COLO668 (cell line): ENCODE measurements around the gene TMEM45B.
A peak's percentile ranks its signal among the peaks of the same experiment; 100 is the strongest.
"Not testable (repeated sequence)": the region's sequence is repeated elsewhere in the genome, so short reads cannot be mapped to it uniquely, and the experiment has no call there.

Source experiments
- DNase-seq: peaks from one replicate; lab custom pipeline; 2025; ENCODE audit not compliant: unreplicated experiment; lab: John Stamatoyannopoulos, UW

Gene TMEM45B

GRCh38 chr11:129815596-129816461 lies at the start of gene TMEM45B:
Gene TMEM45B (plus strand): TSS chr11:129815848. CDS start chr11:129852483, 36,635 bp downstream.
- peak; percentile 88 for DNase-seq

DNA sequence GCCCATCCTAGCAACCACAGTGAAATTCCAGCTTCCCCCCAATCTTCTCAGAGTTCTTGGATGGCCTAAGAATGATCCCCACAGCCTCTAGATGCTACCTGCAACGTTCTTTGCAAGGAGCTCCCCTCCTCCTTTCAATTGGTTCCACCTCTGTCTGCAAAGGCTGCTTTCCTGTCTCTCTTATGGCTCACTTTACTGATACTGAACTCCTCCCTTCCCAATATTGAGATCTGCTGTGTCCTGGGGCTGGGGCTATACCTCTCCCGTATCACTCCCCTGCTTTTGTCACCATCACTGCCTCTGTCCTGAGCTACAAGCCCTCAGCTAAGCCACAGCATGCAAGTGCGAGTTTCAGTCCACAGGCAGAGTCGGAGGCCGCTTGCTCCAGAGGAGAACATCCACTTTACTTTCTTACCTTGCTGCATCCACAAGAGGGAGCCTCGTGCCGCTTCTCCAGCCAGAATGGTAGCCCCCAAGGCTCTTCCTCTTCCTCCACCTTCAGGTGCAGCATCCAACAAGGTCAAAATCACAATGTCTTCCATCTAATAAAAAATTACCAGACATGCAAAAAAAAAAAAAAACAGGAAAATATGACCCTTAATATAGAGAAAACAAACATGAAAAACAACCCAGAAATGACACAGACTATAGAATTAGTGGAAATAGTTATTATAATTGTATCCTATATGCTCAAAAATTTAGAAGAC lies 48.6 kb upstream of the TMEM45B start:
- peak; percentile 38 for DNase-seq

DNA sequence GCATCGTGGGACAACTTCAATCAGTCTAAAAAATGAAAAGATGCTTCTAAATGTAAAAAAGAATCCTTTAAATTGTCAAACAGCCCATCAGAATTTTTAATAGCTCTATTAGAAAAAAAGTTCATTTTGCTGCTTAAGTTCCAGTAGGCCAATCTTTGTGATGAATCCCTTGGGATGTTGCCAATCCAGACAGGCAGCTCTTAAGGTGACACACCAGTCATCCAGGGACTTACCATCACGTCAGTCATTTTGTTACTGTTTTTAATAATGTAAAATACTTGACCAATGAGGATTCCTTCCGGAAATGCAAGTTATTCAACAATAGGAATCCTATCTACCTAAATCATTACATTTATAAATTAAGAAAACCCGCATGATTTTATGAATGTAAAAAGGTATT lies 47.8 kb upstream of the TMEM45B start:
- no peak for DNase-seq

GRCh38 chr11:129768356-129768755 lies 47.3 kb upstream of the TMEM45B start:
- DNase-seq = no peak

DNA sequence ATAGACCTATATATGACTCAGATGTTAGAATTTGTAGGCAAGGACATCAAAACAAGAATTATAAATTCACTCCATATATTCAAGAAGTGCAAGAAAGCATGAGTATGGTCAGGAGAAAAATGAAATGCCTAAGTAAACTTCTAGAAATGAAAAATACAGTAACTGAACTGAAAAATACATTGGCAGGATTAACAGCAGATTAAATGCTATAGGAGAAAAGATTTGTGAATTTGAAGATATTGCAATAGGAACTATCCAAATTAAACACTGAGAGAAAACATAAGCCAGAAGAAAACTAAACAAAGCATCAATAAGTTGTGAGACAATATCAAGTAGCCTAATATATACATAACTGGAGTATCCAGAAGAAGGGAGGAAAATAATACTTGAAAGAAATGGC lies 46.6 kb upstream of the TMEM45B start:
- DNase-seq = no peak

GRCh38 chr11:129770993-129771392 lies 44.7 kb upstream of the TMEM45B start:
- DNase-seq = no peak

GRCh38 chr11:129771456-129771855 lies 44.2 kb upstream of the TMEM45B start:
- not testable (repeated sequence) for DNase-seq

GRCh38 chr11:129778877-129779276 lies 36.8 kb upstream of the TMEM45B start:
- DNase-seq = no peak

GRCh38 chr11:129779342-129779741 lies 36.3 kb upstream of the TMEM45B start:
- DNase-seq = no peak

- no peak for DNase-seq
Measured at GRCh38 chr11:129785383-129786111, 30.1 kb upstream of the TMEM45B start.

- not testable (repeated sequence) for DNase-seq
Measured at GRCh38 chr11:129786112-129786416, 29.6 kb upstream of the TMEM45B start.

- DNase-seq = no peak
Measured at GRCh38 chr11:129787532-129788155, 28.0 kb upstream of the TMEM45B start.

GRCh38 chr11:129788278-129788677 lies 27.4 kb upstream of the TMEM45B start:
- no peak for DNase-seq

GRCh38 chr11:129790106-129790505 lies 25.5 kb upstream of the TMEM45B start:
- no peak for DNase-seq

DNA sequence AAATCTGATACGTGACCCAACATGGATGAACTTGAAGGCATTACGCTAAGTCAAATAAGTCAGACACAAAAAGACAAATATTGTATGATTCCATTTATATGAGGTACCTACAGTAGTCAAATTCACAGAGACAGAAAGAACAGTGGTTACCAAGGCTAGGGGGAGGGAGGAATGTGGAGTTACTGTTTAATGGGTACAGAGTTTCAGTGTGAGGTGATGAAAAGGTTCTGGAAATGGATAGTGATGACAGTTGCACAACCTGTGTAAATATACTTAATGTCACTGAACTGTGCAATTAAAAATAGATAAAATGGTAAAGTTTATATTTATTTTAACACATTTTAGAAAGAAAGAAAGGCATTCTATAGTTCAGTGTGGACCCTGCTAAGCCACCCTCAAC lies 24.1 kb upstream of the TMEM45B start:
- DNase-seq = no peak

GRCh38 chr11:129792663-129793062 lies 23.0 kb upstream of the TMEM45B start:
- DNase-seq = no peak

DNA sequence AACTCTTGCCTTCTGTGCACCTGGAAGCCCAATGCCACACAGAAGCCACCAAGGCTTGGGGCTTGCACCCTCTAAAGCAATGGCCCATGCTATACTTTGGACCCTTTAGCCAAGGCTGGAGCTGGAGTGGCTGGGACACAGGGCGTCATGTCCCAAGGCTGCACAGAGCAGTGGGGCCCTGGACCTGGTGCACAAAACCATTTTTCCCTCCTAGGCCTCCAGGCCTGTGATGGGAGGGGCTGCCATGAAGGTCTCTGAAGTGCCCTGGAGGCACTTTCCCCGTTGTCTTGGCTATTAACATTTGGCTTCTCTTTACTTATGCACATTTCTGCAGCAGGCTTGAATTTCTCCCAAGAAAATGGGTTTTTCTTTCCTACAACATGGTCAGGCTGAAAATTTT lies 20.6 kb upstream of the TMEM45B start:
- no peak for DNase-seq

GRCh38 chr11:129798212-129798611 lies 17.4 kb upstream of the TMEM45B start:
- DNase-seq = no peak

GRCh38 chr11:129800162-129800561 lies 15.5 kb upstream of the TMEM45B start:
- not testable (repeated sequence) for DNase-seq

- no peak for DNase-seq
Measured at GRCh38 chr11:129800655-129801054, 15.0 kb upstream of the TMEM45B start.

- DNase-seq = peak; percentile 20
Measured at GRCh38 chr11:129803533-129803932, 12.1 kb upstream of the TMEM45B start.
